Measurements from ENCODE around the gene GRHL3.
A peak's percentile ranks its signal among the peaks of the same experiment; 100 is the strongest.
"Not testable (repeated sequence)": the region's sequence is repeated elsewhere in the genome, so short reads cannot be mapped to it uniquely, and the experiment has no call there.

The GRHL3 gene

DNA sequence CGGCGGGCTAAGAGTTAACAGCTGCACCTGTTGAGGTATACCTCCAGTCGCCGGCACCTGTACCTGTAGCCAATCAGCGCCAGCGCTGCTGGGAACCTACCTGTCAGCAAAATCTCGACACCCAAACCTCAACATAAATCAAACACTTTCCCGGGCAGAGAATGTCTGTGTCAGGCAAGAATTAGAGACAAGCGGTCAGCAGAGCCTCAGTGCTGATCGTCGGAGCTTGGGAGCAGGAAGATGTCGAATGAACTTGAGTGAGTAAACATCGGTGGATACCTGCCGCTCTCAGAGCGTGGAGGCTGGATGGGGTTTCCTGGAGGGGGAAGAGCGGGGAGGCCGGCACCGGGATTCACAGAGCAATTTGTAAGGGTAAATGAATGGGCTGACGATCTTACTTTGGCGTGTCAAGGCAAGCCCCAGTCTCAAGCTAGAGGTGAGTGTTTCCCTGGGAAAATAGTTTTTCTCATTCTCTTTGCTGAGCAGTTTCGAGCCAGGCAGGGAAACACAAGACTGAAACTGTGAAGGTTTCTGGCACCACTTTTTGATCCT is at the start of gene GRHL3:
Gene GRHL3, plus strand, starts transcription at position 46 of the 552 bp plus-strand sequence. Its CDS starts 195 bp downstream, at position 241.
- Histone ChIP-seq H3K4me3 (ENCODE audit: severe bottlenecking) (peak within 1 kb of the TSS; percentile 24), H3K27me3 (ENCODE audit: insufficient read depth, poor library complexity, severe bottlenecking) (no peaks in the 10 kb centered on the region), H3K27ac (ENCODE audit: poor library complexity, severe bottlenecking) (peak within 1 kb of the TSS; percentile 89), H3K36me3 (ENCODE audit: low read depth) (no peaks in the 10 kb centered on the region), H3K9me3 (ENCODE audit: severe bottlenecking) (no peaks in the 10 kb centered on the region), H3K4me1 (ENCODE audit: insufficient read depth, poor library complexity, severe bottlenecking) (peaks cover 69% of the 10 kb centered on the region)
- peak; percentile 89 for DNase-seq (ENCODE audit: low spot score)
- peak; percentile 59 for ATAC-seq (ENCODE audit: low read depth)
- TF ChIP-seq, protein P1, sequence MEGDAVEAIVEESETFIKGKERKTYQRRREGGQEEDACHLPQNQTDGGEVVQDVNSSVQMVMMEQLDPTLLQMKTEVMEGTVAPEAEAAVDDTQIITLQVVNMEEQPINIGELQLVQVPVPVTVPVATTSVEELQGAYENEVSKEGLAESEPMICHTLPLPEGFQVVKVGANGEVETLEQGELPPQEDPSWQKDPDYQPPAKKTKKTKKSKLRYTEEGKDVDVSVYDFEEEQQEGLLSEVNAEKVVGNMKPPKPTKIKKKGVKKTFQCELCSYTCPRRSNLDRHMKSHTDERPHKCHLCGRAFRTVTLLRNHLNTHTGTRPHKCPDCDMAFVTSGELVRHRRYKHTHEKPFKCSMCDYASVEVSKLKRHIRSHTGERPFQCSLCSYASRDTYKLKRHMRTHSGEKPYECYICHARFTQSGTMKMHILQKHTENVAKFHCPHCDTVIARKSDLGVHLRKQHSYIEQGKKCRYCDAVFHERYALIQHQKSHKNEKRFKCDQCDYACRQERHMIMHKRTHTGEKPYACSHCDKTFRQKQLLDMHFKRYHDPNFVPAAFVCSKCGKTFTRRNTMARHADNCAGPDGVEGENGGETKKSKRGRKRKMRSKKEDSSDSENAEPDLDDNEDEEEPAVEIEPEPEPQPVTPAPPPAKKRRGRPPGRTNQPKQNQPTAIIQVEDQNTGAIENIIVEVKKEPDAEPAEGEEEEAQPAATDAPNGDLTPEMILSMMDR (IDR thresholded peaks at IDR 0.05; ENCODE audit: poor library complexity, severe bottlenecking): no peak

DNA sequence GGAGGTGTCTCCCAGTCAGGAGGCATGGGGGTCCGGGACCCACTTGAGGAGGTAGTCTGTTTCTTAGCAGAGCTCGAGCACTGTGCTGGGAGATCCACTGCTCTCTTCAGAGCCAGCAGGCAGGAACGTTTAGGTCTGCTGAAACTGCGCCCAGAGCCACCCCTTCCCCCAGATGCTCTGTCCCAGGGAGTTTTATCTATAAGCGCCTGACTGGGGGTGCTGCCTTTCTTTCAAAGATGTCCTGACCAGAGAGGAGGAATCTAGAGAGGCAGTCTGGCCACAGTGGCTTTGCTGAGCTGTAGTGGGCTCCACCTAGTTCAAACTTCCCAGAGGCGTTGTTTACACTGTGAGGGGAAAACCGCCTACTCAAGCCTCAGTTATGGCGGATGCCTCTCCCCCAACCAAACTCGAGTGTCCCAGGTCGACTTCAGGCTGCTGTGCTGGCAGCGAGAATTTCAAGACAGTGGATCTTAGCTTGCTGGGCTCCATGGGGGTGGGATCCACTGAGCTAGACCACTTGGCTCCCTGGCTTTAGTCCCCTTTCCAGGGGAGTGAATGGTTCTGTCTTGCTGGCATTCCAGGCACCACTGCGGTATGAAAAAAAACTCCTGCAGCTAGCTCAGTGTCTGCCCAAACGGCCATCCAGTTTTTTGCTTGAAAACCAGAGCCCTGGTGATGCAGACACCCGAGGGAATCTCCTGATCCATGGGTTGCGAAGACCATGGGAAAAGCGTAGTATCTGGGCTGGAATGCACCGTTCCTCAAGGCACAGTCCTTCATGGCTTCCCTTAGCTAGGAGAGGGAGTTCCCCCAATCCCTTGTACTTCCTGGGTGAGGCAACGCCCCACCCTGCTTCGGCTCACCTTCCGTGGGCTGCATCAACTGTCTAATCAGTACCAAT is 44.7 kb upstream of the GRHL3 start:
- ATAC-seq (ENCODE audit: low read depth); H3K4me3 ChIP-seq (ENCODE audit: severe bottlenecking); DNase-seq (ENCODE audit: low spot score); H3K36me3 ChIP-seq (ENCODE audit: low read depth); H3K27ac ChIP-seq (ENCODE audit: poor library complexity, severe bottlenecking); H3K9me3 ChIP-seq (ENCODE audit: severe bottlenecking); H3K27me3 ChIP-seq (ENCODE audit: insufficient read depth, poor library complexity, severe bottlenecking); H3K4me1 ChIP-seq (ENCODE audit: insufficient read depth, poor library complexity, severe bottlenecking): not testable (repeated sequence)

DNA sequence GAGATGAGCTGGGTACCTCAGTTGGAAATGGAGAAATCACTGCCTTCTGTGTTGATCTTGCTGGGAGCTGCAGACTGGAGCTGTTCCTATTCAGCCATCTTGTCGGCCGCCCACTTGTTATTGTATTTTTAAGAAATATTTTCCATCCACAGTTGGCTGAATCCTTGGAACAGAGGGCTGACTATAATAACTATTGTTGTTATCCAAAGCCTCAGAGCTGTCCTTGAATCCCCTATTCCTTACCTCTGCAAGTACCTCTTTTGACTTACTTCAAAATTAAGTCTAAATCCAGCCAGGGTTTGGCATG is 44.1 kb upstream of the GRHL3 start:
- Histone ChIP-seq H3K27ac (ENCODE audit: poor library complexity, severe bottlenecking) (no peak overlapping the region), H3K36me3 (ENCODE audit: low read depth) (no peaks in the 10 kb centered on the region), H3K4me3 (ENCODE audit: severe bottlenecking) (no peak overlapping the region), H3K4me1 (ENCODE audit: insufficient read depth, poor library complexity, severe bottlenecking) (peaks cover 6% of the 10 kb centered on the region), H3K9me3 (ENCODE audit: severe bottlenecking) (no peaks in the 10 kb centered on the region), H3K27me3 (ENCODE audit: insufficient read depth, poor library complexity, severe bottlenecking) (no peaks in the 10 kb centered on the region)
- ATAC-seq (ENCODE audit: low read depth): no peak
- no peak for DNase-seq (ENCODE audit: low spot score)
- TF ChIP-seq, protein P1 (IDR thresholded peaks at IDR 0.05; ENCODE audit: poor library complexity, severe bottlenecking): no peak

DNA sequence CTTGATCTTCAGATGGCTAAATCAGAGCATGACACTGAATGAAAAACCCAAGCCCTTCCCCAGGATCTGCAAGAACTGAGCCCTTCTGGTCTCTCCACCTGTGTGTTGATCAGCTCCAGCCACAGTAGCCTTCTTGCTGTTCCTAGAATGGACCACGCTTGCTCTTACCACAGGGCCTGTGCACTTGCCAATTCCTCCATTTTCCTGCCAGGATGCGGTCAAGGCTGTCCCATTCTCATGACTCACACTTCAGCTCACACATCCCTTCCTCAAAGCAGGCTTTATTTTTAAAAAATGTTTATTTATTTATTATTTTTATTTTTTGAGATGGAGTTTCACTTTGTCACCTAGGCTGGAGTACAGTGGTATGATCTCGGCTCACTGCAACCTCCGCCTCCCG is 43.6 kb upstream of the GRHL3 start:
- TF ChIP-seq, protein P1 (IDR thresholded peaks at IDR 0.05; ENCODE audit: poor library complexity, severe bottlenecking): no peak
- H3K36me3 ChIP-seq (ENCODE audit: low read depth): no peaks in the 10 kb centered on the region
- peaks cover 6% of the 10 kb centered on the region for H3K4me1 ChIP-seq (ENCODE audit: insufficient read depth, poor library complexity, severe bottlenecking)
- no peak for DNase-seq (ENCODE audit: low spot score)
- no peak for ATAC-seq (ENCODE audit: low read depth)
- H3K4me3 ChIP-seq (ENCODE audit: severe bottlenecking): no peak overlapping the region
- no peaks in the 10 kb centered on the region for H3K27me3 ChIP-seq (ENCODE audit: insufficient read depth, poor library complexity, severe bottlenecking)
- H3K9me3 ChIP-seq (ENCODE audit: severe bottlenecking): no peaks in the 10 kb centered on the region
- H3K27ac ChIP-seq (ENCODE audit: poor library complexity, severe bottlenecking): no peak overlapping the region

DNA sequence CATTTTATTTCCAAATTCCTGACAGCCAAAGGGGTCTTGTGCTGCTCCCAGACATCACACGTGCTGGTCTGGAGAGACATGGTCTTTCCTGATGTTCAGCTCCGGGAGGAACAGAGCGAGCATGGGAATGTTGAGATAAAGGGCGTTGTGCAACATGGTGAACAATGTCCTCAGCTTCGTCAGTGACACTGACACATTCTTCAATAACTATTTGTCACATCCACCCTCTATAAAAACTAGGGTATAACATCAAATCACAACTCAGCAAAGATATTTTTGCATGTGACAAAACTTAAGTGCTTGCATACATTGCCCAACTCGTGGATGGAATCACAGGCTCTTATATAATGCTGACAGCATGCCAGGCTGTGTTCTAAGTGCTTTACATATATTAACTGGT is 42.4 kb upstream of the GRHL3 start:
- no peak for DNase-seq (ENCODE audit: low spot score)
- H3K36me3 ChIP-seq (ENCODE audit: low read depth): no peaks in the 10 kb centered on the region
- peaks cover 6% of the 10 kb centered on the region for H3K4me1 ChIP-seq (ENCODE audit: insufficient read depth, poor library complexity, severe bottlenecking)
- H3K4me3 ChIP-seq (ENCODE audit: severe bottlenecking): no peak overlapping the region
- H3K9me3 ChIP-seq (ENCODE audit: severe bottlenecking): no peaks in the 10 kb centered on the region
- no peaks in the 10 kb centered on the region for H3K27me3 ChIP-seq (ENCODE audit: insufficient read depth, poor library complexity, severe bottlenecking)
- no peak for ATAC-seq (ENCODE audit: low read depth)
- H3K27ac ChIP-seq (ENCODE audit: poor library complexity, severe bottlenecking): no peak overlapping the region
- TF ChIP-seq, protein P1 (IDR thresholded peaks at IDR 0.05; ENCODE audit: poor library complexity, severe bottlenecking): no peak
